HG02840 (cell line): ENCODE data around the gene TBCK.

Experiments used
- ATAC-seq: cut with Tn5 transposase; IDR thresholded peaks from one replicate; pipeline ENCODE4 v1.9.1; 2021; ENCODE audit warnings: mild to moderate bottlenecking, moderate library complexity, moderate number of reproducible peaks; ENCODE audit not compliant: unreplicated experiment, low FRiP score

The TBCK gene

GRCh38 chr4:106058921-106059320 lies 257.1 kb downstream of the TBCK start:
- ATAC-seq: no peak

- ATAC-seq: no peak
Observed at GRCh38 chr4:106056914-106057313, 259.1 kb downstream of the TBCK start.

- ATAC-seq: no peak
Observed at GRCh38 chr4:106051514-106051913, 264.5 kb downstream of the TBCK start.

GRCh38 chr4:106049490-106049889 lies 266.5 kb downstream of the TBCK start:
- no peak for ATAC-seq

GRCh38 chr4:106048250-106048971 lies 267.6 kb downstream of the TBCK start:
- no peak for ATAC-seq

GRCh38 chr4:106046083-106046482 lies 269.9 kb downstream of the TBCK start:
- no peak for ATAC-seq

- ATAC-seq: no peak
Observed at GRCh38 chr4:106041294-106042002, 274.6 kb downstream of the TBCK start.

GRCh38 chr4:106039796-106040195 lies 276.2 kb downstream of the TBCK start:
- ATAC-seq: no peak

- ATAC-seq: no peak
Observed at GRCh38 chr4:106038908-106039307, 277.1 kb downstream of the TBCK start.

- ATAC-seq: no peak
Observed at GRCh38 chr4:106038012-106038411, 278.0 kb downstream of the TBCK start.

GRCh38 chr4:106036848-106037247 lies 279.2 kb downstream of the TBCK start:
- no peak for ATAC-seq

- ATAC-seq: no peak
Observed at GRCh38 chr4:106036334-106036733, 279.7 kb downstream of the TBCK start.

GRCh38 chr4:106035204-106035603 lies 280.8 kb downstream of the TBCK start:
- ATAC-seq: no peak

- no peak for ATAC-seq
Observed at GRCh38 chr4:106034751-106035150, 281.3 kb downstream of the TBCK start.

GRCh38 chr4:106034220-106034619 lies 281.8 kb downstream of the TBCK start:
- no peak for ATAC-seq

- ATAC-seq: no peak
Observed at GRCh38 chr4:106033469-106033868, 282.5 kb downstream of the TBCK start.

- ATAC-seq: no peak
Observed at GRCh38 chr4:106032851-106033286, 283.1 kb downstream of the TBCK start.

- no peak for ATAC-seq
Observed at GRCh38 chr4:106022454-106022853, 293.6 kb downstream of the TBCK start.

GRCh38 chr4:106021737-106022410 lies 294.1 kb downstream of the TBCK start:
- ATAC-seq: no peak

- no peak for ATAC-seq
Observed at GRCh38 chr4:106019771-106020170, 296.2 kb downstream of the TBCK start.

GRCh38 chr4:106017975-106018374 lies 298.0 kb downstream of the TBCK start:
- no peak for ATAC-seq
